Measurements from ENCODE around the gene ZDHHC1.

The ZDHHC1 gene

DNA sequence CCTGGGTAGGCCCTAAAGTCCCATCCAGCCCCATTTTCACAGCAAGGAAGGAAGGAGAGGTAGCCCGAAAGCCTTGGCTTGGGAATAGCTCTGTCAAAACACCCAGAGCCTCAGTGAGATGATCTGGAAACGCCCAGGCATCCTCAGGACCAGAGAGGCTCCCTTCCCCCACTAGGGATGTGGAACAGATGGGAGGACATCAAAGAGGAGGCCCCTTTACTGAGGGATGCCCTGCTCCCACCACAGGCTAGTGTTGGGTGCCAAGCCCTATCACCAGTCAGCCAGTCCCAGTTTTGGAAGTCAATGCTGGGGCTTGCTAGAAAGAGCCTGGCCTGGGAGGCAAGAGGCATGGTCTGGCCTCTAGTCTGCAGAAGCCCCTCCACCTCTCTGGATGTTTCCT, 27.7 kb downstream of the ZDHHC1 start:
- no CpG with 5 or more reads among the region's 2 CpGs for WGBS, 2 donors (ENCODE audit: extremely low coverage in 2 of 2, insufficient read length in 2 of 2, insufficient replicate concordance in 1 of 2)

DNA sequence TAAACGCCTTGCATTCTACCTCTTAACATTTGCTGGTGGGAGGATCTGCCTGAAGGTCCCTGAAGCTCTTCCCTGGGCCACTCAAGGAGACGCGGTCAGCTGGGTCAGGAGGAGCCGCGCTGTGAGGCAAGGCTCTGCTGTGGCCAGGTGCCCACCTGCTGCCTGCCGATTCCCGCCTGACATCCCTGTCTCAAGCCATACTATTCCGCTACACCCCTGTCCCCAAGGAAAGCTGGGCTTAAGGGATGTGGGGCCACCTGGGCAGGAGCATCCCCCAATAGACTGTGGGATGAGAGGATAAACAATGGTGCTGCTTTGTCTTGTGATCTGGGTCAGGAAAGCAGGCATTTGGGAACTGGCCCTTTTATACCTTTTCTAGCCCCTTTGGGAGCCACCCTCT, 28.1 kb downstream of the ZDHHC1 start:
- DNase-seq (ENCODE audit: low spot score), result no peak
- Histone ChIP-seq H2AK5ac (ENCODE audit: low read depth, low read length) (peak overlapping the region; percentile 29), H3K23ac (ENCODE audit: low read depth, low read length, poor library complexity) (no peak overlapping the region), H3K4me2 (ENCODE audit: insufficient read depth, low read length, poor library complexity, severe bottlenecking) (no peak overlapping the region), H3K79me1 (ENCODE audit: low read depth, low read length) (peaks cover 7% of the 10 kb centered on the region), H2AFZ (ENCODE audit: low read length) (no peak overlapping the region), H3K9me3 (replicated peaks in 1 of 2; ENCODE audit: control insufficient read depth in 2 of 2, insufficient read depth in 1 of 2, low read depth in 1 of 2, low read length in 2 of 2) (peaks cover 0 to 2% of the 10 kb centered on the region in 2 donors), H3K18ac (ENCODE audit: low read length) (peak overlapping the region; percentile 48), H3K4me3 (ENCODE audit: low read length in 2 of 2) (no peak overlapping the region), H3K4ac (ENCODE audit: low read length) (no peak overlapping the region), H3K9ac (ENCODE audit: low read depth, low read length, poor library complexity) (peak overlapping the region; percentile 79), H2BK120ac (ENCODE audit: low read depth, low read length) (no peak overlapping the region), H2BK5ac (ENCODE audit: low read length) (no peak overlapping the region), H3K14ac (ENCODE audit: low read length) (peak overlapping the region; percentile 26), H2BK15ac (ENCODE audit: low read length) (no peak overlapping the region), H3K4me1 (ENCODE audit: control insufficient read depth in 2 of 2, insufficient read depth in 1 of 2, low read depth in 1 of 2, low read length in 2 of 2) (peaks cover 19 to 28% of the 10 kb centered on the region in 2 donors), H3K36me3 (replicated peaks in 1 of 2; ENCODE audit: control insufficient read depth in 2 of 2, insufficient read depth in 2 of 2, low read length in 2 of 2) (no peaks in the 10 kb centered on the region), H3K27me3 (ENCODE audit: control insufficient read depth in 3 of 3, insufficient read depth in 3 of 3, low read depth in 1 of 3, low read length in 3 of 3) (peaks cover 2 to 33% (median 15%) of the 10 kb centered on the region in 3 experiments), H4K91ac (ENCODE audit: low read depth, low read length, poor library complexity) (peak overlapping the region; percentile 20), H2BK12ac (ENCODE audit: low read length) (peak overlapping the region; percentile 28), H3K27ac (replicated peaks; ENCODE audit: low read length) (no peak overlapping the region), H4K8ac (ENCODE audit: low read depth, low read length) (no peak overlapping the region)
- no CpG with 5 or more reads among the region's 8 CpGs for WGBS, 2 donors (ENCODE audit: extremely low coverage in 2 of 2, insufficient read length in 2 of 2, insufficient replicate concordance in 1 of 2)

More for the DNA sequence above, 27.7 kb downstream of the ZDHHC1 start:
- no peak overlapping the region for H2BK5ac ChIP-seq (ENCODE audit: low read length)
- peaks cover 0 to 2% of the 10 kb centered on the region in 2 donors for H3K9me3 ChIP-seq (replicated peaks in 1 of 2; ENCODE audit: control insufficient read depth in 2 of 2, insufficient read depth in 1 of 2, low read depth in 1 of 2, low read length in 2 of 2)
- H3K9ac ChIP-seq (ENCODE audit: low read depth, low read length, poor library complexity), result no peak overlapping the region
- DNase-seq (ENCODE audit: low spot score), result no peak
- no peak overlapping the region for H3K14ac ChIP-seq (ENCODE audit: low read length)
- no peak overlapping the region for H2AFZ ChIP-seq (ENCODE audit: low read length)
- no peak overlapping the region for H3K4me2 ChIP-seq (ENCODE audit: insufficient read depth, low read length, poor library complexity, severe bottlenecking)
- H4K91ac ChIP-seq (ENCODE audit: low read depth, low read length, poor library complexity), result no peak overlapping the region
- H2BK120ac ChIP-seq (ENCODE audit: low read depth, low read length), result no peak overlapping the region
- H3K27me3 ChIP-seq (ENCODE audit: control insufficient read depth in 3 of 3, insufficient read depth in 3 of 3, low read depth in 1 of 3, low read length in 3 of 3), result peaks cover 2 to 33% (median 16%) of the 10 kb centered on the region in 3 experiments
- no peak overlapping the region for H2AK5ac ChIP-seq (ENCODE audit: low read depth, low read length)
- H3K27ac ChIP-seq (replicated peaks; ENCODE audit: low read length), result no peak overlapping the region
- H2BK15ac ChIP-seq (ENCODE audit: low read length), result no peak overlapping the region
- no peak overlapping the region for H4K8ac ChIP-seq (ENCODE audit: low read depth, low read length)
- no peaks in the 10 kb centered on the region for H3K36me3 ChIP-seq (replicated peaks in 1 of 2; ENCODE audit: control insufficient read depth in 2 of 2, insufficient read depth in 2 of 2, low read length in 2 of 2)
- H2BK12ac ChIP-seq (ENCODE audit: low read length), result no peak overlapping the region
- H3K4me3 ChIP-seq (ENCODE audit: low read length in 2 of 2), result no peak overlapping the region
- no peak overlapping the region for H3K4ac ChIP-seq (ENCODE audit: low read length)
- peaks cover 7% of the 10 kb centered on the region for H3K79me1 ChIP-seq (ENCODE audit: low read depth, low read length)
- no peak overlapping the region for H3K23ac ChIP-seq (ENCODE audit: low read depth, low read length, poor library complexity)
- H3K4me1 ChIP-seq (ENCODE audit: control insufficient read depth in 2 of 2, insufficient read depth in 1 of 2, low read depth in 1 of 2, low read length in 2 of 2), result peaks cover 21 to 28% of the 10 kb centered on the region in 2 donors
- H3K18ac ChIP-seq (ENCODE audit: low read length), result no peak overlapping the region

- no peak overlapping the region for H3K4ac ChIP-seq (ENCODE audit: low read length)
- H3K23ac ChIP-seq (ENCODE audit: low read depth, low read length, poor library complexity), result no peak overlapping the region
- no peak for DNase-seq (ENCODE audit: low spot score)
- H3K27ac ChIP-seq (replicated peaks; ENCODE audit: low read length), result no peak overlapping the region
- peaks cover 5% of the 10 kb centered on the region for H3K79me1 ChIP-seq (ENCODE audit: low read depth, low read length)
- H2BK120ac ChIP-seq (ENCODE audit: low read depth, low read length), result no peak overlapping the region
- H3K4me3 ChIP-seq (ENCODE audit: low read length in 2 of 2), result no peak overlapping the region
- H3K18ac ChIP-seq (ENCODE audit: low read length), result no peak overlapping the region
- WGBS, 2 donors (ENCODE audit: extremely low coverage in 2 of 2, insufficient read length in 2 of 2, insufficient replicate concordance in 1 of 2), result no CpG with 5 or more reads among the region's 8 CpGs
- H3K14ac ChIP-seq (ENCODE audit: low read length), result no peak overlapping the region
- no peak overlapping the region for H3K9ac ChIP-seq (ENCODE audit: low read depth, low read length, poor library complexity)
- peaks cover 13 to 23% of the 10 kb centered on the region in 2 donors for H3K4me1 ChIP-seq (ENCODE audit: control insufficient read depth in 2 of 2, insufficient read depth in 1 of 2, low read depth in 1 of 2, low read length in 2 of 2)
- no peak overlapping the region for H3K4me2 ChIP-seq (ENCODE audit: insufficient read depth, low read length, poor library complexity, severe bottlenecking)
- peaks cover 0 to 2% of the 10 kb centered on the region in 2 donors for H3K9me3 ChIP-seq (replicated peaks in 1 of 2; ENCODE audit: control insufficient read depth in 2 of 2, insufficient read depth in 1 of 2, low read depth in 1 of 2, low read length in 2 of 2)
- H4K8ac ChIP-seq (ENCODE audit: low read depth, low read length), result no peak overlapping the region
- H2AK5ac ChIP-seq (ENCODE audit: low read depth, low read length), result no peak overlapping the region
- peak overlapping the region; percentile 22 for H2BK15ac ChIP-seq (ENCODE audit: low read length)
- no peak overlapping the region for H2BK12ac ChIP-seq (ENCODE audit: low read length)
- no peaks in the 10 kb centered on the region for H3K36me3 ChIP-seq (replicated peaks in 1 of 2; ENCODE audit: control insufficient read depth in 2 of 2, insufficient read depth in 2 of 2, low read length in 2 of 2)
- peaks cover 0 to 27% (median 9%) of the 10 kb centered on the region in 3 experiments for H3K27me3 ChIP-seq (ENCODE audit: control insufficient read depth in 3 of 3, insufficient read depth in 3 of 3, low read depth in 1 of 3, low read length in 3 of 3)
- no peak overlapping the region for H4K91ac ChIP-seq (ENCODE audit: low read depth, low read length, poor library complexity)
- H2BK5ac ChIP-seq (ENCODE audit: low read length), result no peak overlapping the region
- H2AFZ ChIP-seq (ENCODE audit: low read length), result no peak overlapping the region
Observed at GRCh38 chr16:67387479-67388079, 28.7 kb downstream of the ZDHHC1 start.

- no peak overlapping the region for H2BK15ac ChIP-seq (ENCODE audit: low read length)
- no peak overlapping the region for H2BK12ac ChIP-seq (ENCODE audit: low read length)
- no peaks in the 10 kb centered on the region for H3K36me3 ChIP-seq (replicated peaks in 1 of 2; ENCODE audit: control insufficient read depth in 2 of 2, insufficient read depth in 2 of 2, low read length in 2 of 2)
- H3K4ac ChIP-seq (ENCODE audit: low read length), result no peak overlapping the region
- no peak for DNase-seq (ENCODE audit: low spot score)
- peaks cover 9 to 17% of the 10 kb centered on the region in 2 donors for H3K4me1 ChIP-seq (ENCODE audit: control insufficient read depth in 2 of 2, insufficient read depth in 1 of 2, low read depth in 1 of 2, low read length in 2 of 2)
- H3K18ac ChIP-seq (ENCODE audit: low read length), result peak overlapping the region; percentile 16
- H4K8ac ChIP-seq (ENCODE audit: low read depth, low read length), result no peak overlapping the region
- H3K9me3 ChIP-seq (replicated peaks in 1 of 2; ENCODE audit: control insufficient read depth in 2 of 2, insufficient read depth in 1 of 2, low read depth in 1 of 2, low read length in 2 of 2), result peaks cover 0 to 2% of the 10 kb centered on the region in 2 donors
- no peak overlapping the region for H3K14ac ChIP-seq (ENCODE audit: low read length)
- whole genome bisulfite sequencing, 2 donors (ENCODE audit: extremely low coverage in 2 of 2, insufficient read length in 2 of 2, insufficient replicate concordance in 1 of 2), result no CpG with 5 or more reads among the region's 5 CpGs
- no peak overlapping the region for H2BK120ac ChIP-seq (ENCODE audit: low read depth, low read length)
- peak overlapping the region; percentile 3 for H4K91ac ChIP-seq (ENCODE audit: low read depth, low read length, poor library complexity)
- no peak overlapping the region for H3K27ac ChIP-seq (replicated peaks; ENCODE audit: low read length)
- no peak overlapping the region for H2BK5ac ChIP-seq (ENCODE audit: low read length)
- peaks cover 0 to 27% (median 2%) of the 10 kb centered on the region in 3 experiments for H3K27me3 ChIP-seq (ENCODE audit: control insufficient read depth in 3 of 3, insufficient read depth in 3 of 3, low read depth in 1 of 3, low read length in 3 of 3)
- H2AFZ ChIP-seq (ENCODE audit: low read length), result no peak overlapping the region
- no peak overlapping the region for H3K9ac ChIP-seq (ENCODE audit: low read depth, low read length, poor library complexity)
- H2AK5ac ChIP-seq (ENCODE audit: low read depth, low read length), result no peak overlapping the region
- H3K4me3 ChIP-seq (ENCODE audit: low read length in 2 of 2), result no peak overlapping the region
- H3K23ac ChIP-seq (ENCODE audit: low read depth, low read length, poor library complexity), result no peak overlapping the region
- H3K4me2 ChIP-seq (ENCODE audit: insufficient read depth, low read length, poor library complexity, severe bottlenecking), result no peak overlapping the region
- H3K79me1 ChIP-seq (ENCODE audit: low read depth, low read length), result peaks cover 5% of the 10 kb centered on the region
Observed at GRCh38 chr16:67386861-67387455, 29.3 kb downstream of the ZDHHC1 start.

Data from neuronal stem cell (in vitro differentiated cells).